GM11168 (cell line): ENCODE results near the gene QKI.
"Not testable (repeated sequence)": the region's sequence is repeated elsewhere in the genome, so short reads cannot be mapped to it uniquely, and the experiment has no call there.

ENCODE experiments used
- in situ Hi-C: fragments of 300-500 bp; cut with MboI; formaldehyde crosslinking; loops from one replicate; pipeline ENCODE4 v1.12.0; 2022; ENCODE audit warnings: low sequenced_read_pairs; ENCODE audit not compliant: unreplicated experiment

Gene QKI

DNA sequence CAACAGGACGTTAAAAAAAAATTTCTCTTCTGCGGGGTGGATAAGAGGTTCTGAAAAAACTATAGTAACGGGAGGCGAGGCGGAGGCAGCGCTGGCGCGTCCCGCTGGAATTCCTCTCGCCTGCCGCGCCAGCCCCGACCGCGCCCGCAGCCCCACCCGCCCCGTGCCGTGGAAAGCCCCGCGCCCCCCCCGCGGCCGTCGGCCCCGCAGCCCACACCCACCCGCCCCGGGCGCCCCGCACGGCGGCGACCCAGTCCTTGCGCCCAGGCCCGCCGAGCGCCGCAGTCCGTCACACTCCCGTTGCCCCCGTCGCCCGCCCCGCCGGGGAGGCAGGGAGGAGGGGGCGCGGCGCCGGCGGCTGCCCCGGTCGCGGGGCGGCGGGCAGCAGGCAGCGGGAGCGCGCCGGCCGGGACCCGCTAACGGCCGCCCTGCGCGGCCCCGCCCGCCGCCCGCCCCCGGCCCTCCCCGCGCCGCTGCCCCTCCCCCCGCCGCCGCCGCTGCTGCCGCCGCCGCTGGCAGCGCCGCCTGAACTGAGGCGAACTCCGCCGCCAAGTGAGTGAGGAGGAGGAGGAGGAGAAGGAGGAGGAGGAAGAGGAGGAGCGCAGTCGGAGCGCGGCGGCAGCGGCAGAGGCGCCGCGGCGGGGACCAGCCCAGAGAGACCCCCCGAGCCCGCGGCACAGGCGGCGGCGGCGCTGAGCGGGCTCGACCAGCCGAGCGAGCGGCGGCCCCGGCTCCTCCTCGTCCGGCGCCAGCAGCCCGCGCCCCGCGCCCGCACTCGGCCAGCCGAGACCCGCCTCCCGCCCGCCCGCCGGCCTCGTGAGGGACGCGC, at the start of gene QKI:
QKI (plus strand) TSS at position 602 of the 829 bp plus-strand sequence. CDS start 476 bp downstream, outside the sequence.
- in situ Hi-C loops, result no loop called here

DNA sequence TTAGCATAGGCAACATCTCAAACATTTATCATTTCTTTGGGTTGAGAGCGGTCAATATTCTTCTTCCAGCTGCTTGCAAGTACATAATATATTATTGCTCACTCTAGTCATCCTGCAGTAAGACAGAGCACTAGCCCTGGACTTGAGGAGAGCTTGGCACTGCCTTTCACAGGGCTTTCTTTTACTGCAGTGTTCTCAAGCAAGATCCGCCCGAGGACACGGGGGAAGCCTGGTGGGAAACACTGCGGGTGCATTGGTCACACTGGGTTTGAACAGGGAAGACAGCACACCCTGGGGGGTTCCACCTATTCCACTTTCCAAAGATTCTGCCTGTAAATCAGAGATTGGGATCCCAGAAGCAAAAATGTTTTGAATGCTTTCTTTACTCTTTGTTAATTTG, 48.2 kb upstream of the QKI start:
- in situ Hi-C loops, result no loop called here

DNA sequence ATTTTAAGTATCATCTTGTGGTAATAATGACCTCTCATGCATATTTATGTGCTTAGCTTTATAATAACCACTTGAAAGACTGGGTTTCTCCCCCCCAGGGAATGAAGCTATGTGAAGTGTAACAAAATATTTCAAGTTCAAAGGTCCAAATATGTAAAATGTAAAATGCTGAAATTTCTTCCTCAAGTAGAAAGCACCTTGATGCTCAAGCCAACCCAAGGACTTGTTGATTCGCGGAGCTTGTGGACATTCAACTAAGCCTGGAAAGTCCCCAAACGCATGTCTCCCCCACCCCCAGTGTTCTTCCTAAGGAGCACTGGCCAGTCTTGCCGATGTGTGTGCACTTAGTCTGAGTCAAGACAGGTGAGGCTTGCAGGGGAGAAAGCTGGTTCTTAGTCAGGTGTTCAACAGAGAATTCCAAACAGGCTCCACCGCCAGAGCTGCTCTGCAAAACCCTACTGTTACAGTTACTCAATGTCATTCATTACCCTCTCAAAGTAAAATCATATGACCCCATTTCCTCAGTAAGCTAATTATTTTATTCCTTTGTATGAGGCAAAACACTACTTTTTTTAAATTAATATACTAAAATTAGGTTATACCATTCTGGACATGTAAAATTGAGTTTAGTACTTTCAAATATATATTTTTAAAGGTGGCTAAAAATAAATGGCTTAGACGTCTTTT, 46.9 kb upstream of the QKI start:
- in situ Hi-C loops, result no loop called here

DNA sequence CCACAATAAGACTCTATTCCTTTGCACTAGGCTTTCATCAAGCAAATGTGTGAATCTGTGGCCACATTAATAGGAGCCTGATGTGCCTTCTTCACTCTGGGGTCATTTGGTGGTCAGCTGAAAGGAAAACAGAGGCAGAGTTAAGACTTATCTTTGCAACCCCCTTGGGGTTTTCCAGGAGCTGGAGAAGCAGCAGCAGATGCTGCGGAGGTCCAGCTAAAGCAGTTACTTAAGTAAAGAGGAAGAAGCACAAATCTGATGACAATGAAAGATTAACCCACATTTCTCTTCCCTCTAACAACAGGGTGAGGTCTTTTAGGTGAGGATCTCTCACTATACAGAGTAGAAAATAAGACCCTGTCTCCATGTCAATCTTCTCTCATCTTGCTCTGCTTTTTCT, 45.4 kb upstream of the QKI start:
- in situ Hi-C loops, result no loop called here

DNA sequence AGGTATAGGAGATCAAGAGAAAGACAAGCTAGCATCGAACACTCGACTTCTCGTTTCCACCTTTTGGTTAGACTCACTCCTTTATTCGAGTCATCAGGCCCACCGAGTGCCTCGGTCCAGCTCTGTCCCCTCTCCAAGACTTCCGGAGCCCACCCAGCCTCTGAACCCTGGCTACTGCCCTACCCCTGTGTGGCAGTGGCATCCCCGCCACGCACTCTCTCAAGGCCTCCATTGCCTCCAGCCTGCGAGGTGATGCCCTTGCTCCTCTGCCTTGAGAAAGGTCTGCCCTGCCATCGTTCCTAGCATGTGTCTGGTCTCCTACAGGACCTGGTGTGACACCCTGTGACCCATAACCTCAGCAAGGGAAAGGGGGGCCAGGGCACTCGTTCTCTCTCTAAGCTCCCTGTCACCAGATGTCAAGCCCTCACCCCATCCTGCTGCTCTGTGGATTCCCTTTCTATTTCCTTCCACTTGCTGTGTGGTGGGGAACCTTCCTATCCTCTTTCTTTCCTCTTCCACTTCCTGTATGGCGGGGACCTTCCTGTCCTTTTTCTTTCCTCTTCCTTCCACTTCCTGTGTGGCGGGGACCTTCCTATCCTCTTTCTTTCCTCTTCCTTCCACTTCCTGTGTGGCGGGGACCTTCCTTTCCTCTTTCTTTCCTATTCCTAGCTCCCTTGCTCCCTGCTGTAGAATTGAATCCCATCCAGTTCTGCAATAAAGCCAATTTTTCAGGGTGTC, 44.7 kb upstream of the QKI start:
- in situ Hi-C loops, result no loop called here

DNA sequence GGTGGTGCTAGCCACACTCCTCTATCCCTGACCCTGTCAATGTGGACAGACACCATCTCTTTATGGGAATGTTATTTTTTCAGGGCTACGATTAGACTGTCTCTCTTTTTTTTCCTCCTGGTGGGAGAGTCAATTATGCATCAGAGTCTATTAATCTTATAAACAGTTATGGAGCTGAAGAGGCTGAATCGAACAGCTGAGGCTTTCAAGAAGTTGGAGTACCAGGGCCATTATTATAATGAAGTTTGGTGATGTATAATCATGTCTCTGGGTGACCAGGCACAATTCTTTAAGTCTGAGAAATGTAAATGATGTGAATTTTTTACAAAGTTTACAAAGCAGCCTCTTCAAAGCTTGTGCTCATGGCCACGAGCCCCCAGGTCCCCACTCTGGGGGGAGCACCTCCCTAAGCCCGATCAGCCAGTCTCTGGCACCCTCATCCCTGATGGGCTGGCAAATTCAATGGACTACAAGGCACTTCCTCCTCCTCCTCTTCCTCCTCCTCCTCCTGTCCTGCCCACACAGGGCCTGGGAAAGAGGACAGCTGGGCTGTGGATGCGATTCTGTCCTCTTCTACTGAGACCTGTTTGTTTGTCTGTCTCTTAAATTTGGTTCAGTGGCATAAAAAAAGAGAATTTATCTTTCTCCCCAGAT, 43.9 kb upstream of the QKI start:
- in situ Hi-C loops, result no loop called here

DNA sequence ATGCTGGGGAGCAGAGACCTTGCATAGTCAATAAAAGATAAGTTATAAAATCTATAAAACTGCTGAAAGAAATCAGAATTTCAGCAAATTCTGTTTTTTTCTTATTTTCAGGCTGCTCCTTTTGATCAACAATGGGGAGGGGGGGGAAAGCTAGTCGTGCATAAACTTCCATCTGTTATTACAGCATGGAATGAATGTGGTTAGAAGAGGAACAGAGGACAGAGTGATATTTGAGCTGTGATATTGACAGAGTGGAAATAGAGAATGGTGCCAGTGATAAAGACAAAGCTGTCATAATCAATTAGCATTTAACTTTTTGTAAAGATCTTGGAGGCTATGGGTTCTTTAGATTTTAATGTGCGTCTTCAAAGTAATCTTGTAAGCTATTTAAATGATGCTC, 43.4 kb upstream of the QKI start:
- in situ Hi-C loops, result no loop called here

DNA sequence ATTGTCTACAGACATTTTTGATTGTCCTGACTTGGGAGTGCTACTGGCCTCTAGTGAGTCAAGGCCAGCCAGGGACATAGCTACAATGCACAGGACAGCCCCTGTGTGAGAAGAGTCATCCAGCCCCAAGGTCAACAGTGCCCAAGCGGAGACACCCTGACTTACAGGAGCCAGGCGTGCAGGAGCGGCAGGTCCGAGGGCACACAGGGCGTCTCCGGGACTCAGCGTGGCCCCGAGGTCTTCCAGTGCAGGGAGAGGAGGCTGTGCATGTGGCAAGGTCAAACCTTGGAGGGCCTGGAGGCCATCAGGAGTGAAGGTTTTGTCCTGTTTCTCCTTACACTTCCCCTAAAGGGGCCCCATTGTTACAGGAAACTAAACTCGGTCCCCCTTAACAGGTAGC, 41.3 kb upstream of the QKI start:
- in situ Hi-C loops, result no loop called here

DNA sequence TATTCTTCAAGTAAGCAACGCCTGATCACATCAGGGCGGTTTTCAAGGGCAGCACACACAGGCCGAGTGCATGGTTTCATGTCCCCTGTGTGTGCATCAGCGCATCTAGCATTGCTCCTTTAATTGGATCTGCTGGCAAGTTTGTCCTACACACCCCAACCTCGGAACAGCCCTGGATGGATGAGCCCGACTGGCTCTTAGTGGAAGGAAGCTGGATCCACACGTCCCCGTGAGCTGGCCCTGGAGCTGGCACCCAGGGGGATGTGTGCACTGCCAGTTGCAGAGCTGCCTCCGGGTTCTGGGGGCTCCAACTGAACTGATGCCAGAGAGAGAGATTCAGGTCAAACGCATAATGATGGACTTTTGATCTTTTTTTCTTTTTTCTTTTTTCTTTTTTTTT, 39.2 kb upstream of the QKI start:
- in situ Hi-C loops, result no loop called here

DNA sequence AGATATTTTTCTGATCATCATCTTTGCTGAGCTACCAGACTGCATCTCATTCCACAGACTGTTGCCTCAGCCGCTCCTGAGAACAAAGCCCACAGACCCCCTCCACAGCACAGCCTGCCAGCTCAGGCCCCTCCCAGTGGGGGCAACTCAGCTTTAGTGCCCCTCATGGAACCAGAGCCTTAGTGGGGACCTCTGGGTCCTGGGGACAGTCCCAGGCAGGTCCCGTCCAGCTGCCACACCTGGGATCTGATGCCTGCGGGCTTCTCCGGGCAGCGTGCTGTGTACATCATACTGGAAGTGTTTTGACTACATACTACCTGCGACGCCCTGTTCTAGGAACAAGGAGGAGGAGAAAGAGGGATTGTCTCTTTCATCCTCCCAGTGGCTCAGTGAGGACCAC, 38.3 kb upstream of the QKI start:
- in situ Hi-C loops, result no loop called here

DNA sequence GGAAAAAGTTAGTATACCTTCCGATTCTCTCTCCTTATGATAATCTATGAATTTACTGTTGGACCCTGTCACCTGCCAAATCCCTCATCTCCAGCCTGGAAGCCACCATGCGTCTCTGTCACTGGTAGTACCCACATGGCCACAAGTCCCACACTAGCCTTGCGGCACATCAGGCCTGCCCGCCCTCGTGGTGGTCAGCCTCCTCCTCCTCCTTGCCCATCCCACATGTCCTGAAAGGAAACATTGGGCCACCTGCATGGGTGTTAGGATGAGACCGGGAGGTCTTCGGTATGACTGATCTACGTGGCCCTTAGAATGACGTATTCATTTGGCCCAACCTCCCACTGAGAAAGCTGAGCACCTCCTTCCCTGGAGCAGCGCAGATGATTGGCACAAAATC, 37.0 kb upstream of the QKI start:
- in situ Hi-C loops, result no loop called here

DNA sequence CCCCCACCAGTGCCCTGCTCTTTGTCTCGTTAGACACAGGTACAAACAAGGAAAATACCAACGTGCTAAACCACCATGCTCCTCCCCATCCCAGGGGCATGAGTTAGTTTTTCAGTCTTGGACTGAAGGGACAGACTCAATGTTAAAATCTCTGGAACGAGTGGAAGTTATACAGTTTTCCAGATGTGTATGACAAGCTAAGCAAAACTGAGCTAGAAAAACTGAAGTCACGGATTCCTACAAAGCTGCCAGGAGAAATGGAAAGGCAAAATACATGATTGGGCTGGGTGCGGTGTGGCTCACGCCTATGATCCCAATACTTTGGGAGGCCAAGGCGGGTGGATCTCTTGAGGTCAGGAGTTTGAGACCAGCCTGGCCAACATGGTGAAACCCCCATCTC, 34.3 kb upstream of the QKI start:
- in situ Hi-C loops, result no loop called here

DNA sequence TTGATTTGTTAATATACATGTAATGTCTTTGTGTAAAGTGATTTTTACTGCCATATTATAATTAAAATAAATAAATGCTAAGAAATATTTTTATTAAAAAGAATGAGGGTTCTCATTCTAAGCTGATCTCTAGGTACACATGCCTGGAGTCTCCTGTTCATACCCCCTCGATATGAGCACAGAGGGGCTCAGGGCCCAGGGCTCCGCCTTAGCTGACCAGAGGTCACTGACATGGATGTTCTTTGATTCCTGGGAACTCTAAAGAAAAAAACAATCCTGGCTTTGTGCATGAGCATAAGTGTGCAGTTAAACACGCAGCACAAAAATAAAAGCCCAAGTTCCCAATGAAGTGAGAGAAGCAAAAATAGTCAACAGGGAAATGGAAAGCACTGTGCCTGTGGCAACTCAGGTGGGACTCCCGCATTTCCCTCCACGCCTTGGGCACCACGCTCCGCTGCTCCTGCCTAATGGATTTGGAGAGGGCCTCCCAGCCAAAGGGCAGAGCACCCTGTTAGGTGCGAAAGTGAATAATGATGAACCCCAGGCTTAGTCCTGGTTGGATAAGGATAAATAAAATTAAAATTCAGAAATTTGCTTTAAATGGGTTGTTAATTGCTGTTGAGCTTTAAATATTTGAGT, 33.3 kb upstream of the QKI start:
- in situ Hi-C loops, result no loop called here

DNA sequence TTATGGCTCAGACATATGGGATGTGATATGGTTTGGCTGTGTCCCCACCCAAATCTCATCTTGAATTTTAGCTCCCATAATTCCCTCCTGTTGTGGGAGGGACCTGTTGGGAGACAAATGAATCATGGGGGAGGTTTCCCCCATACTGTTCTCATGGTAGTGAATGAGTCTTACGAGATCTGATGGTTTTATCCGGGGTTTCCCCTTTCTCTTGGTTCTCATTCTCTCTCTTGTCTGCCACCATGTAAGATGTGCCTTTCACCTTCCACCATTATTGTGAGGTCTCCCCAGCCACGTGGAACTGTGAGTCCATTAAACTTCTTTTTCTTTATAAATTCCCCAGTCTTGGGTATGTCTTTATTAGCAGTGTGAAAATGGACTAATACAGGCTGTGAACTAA, 31.1 kb upstream of the QKI start:
- in situ Hi-C loops, result not testable (repeated sequence)

DNA sequence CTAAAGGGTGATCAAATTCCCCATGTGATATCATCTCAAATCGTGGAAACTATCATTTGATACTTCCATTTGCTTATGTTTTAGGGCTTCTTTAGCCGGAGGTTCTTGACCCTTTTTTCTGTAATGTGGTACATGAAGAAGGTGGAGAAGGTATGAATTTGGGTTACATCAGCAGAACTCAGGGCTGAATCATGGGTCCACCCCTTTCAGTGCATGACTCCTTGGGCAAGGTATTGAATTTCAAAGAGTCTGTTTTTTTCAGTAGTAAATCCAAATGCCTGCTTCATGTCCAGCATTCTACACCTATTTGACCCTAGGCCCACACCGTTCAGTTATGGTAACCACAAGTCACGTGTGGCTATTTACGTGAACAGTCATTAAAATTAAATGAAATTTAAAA, 30.6 kb upstream of the QKI start:
- in situ Hi-C loops, result no loop called here

DNA sequence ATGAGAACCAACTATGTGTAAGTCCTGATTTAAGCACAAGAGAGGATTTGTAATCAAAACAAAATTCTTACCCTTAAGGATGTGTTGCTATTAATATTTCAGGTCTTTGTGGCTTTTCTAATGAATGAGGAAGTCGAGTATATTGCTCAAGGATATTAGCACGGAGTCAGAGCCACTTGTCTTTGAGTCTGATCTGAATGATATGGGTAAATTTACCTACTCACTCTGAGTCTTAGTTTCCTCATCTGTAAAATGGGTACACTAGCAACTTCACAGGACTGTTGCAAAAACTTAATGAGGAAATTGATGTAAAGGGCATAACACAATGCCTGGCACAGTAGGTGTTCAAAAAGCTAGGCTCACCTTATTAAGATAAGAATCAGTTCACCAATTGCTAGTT, 30.0 kb upstream of the QKI start:
- in situ Hi-C loops, result no loop called here

DNA sequence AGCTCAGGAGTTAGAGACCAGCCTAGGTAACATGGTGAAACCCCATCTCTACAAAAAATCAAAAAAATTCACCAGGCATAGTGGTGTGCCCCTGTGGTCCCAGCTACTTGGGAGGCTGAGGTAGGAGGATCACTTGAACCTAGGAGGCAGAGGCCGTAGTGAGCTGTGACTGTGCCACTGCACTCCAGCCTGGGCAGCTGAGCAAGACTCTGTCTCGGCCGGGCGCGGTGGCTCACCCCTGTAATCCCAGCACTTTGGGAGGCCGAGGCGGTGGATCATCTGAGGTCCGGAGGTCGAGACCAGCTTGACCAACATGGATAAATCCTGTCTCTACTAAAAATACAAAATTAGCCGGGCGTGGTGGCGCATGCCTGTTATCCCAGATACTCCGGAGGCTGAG, 29.0 kb upstream of the QKI start:
- in situ Hi-C loops, result not testable (repeated sequence)

DNA sequence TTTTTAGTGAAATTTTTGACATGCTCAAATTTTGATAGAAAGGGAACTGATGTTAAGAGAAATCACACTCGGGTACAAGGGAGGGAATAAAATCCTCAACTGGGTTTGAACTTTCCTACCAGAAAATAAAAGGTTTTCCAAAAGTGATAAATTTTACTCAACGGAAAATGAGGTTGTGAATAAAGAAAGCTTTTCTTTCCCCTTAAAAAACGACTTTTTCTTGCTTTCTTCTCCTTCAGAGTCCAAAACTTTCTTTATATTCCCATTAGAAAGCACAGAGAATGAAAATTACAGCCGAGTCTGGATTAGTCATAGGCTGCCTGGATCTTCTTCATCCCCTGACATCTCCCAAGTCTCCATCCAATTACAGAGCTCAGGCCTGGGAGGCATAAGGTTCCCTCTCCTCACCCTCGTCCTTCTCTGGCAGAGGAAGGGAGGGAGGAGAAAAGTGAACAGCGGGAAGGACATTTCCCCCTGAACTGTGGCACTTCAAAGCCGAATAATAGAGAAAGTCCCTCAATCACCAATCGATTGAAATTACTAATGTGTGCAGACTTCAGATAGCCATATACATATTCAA, 28.1 kb upstream of the QKI start:
- in situ Hi-C loops, result no loop called here

DNA sequence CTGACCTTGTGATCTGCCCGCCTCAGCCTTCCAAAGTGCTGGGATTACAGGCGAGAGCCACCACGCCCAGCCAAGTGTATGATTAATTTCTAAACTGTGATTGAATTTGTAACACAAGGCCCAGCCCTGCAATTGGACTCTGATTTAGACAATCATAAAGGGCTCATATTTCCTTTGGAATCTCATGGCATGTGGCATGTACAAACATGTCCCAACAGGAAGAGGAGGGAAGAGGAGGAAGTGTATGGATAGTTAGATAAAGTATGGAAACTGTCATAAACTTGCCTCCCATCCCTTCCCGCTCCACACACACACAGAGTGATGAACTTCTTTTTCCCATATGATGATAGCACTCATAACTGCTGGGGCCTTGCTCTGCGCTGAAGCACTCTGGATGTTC, 27.2 kb upstream of the QKI start:
- in situ Hi-C loops, result no loop called here

DNA sequence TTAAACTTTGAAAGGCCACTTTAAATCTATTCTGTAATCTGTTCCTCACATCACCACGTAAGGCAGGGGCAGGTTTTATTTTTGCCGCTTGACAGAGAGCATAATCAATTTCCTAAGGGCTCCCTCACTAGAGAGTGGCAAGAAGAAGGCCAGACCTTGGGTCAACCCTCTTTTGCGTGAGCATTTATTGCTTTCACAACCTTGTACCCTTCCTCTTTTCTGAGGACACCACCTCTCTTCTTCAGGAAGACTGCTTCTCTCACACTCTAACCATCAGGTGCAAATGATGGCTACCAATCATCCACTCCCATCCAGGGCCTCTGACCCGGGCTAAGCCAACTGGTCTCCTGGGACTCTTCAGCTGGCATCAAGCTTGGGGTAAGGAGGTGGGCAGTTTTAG, 25.2 kb upstream of the QKI start:
- in situ Hi-C loops, result no loop called here
